Aortic smooth muscle cell (primary cell): ENCODE results near the gene GPR83. TPM values are rescaled to one million over a fixed set of nuclear protein-coding genes. Genes with fewer than 3 reads are reported as not detected.

Experiments
- total RNA-seq: library from RNA; depleted of rRNA; stranded (reverse); fragments of >200 nt; gene quantifications from 2 replicates; pipeline ENCODE4 v1.2.3, GENCODE V29; 2014

Gene GPR83
- under 0.01 and 0.26 TPM in 2 replicates for total RNA-seq

GRCh38 chr11:94400839-94401772 lies at the start of gene GPR83:
Gene GPR83 (minus strand): TSS chr11:94401419. CDS start chr11:94401247, 172 bp downstream.

Other genes with a start within 250 kb of the GPR83 start
- gene IZUMO1R, start 96.8 kb downstream of the GPR83 start, total RNA-seq = 0.50 and 0.53 TPM in 2 replicates
- gene MRE11, start 92.4 kb upstream of the GPR83 start, total RNA-seq = 10.6 and 10.7 TPM in 2 replicates
- gene ANKRD49, start 92.6 kb upstream of the GPR83 start, total RNA-seq = 9.5 and 10.3 TPM in 2 replicates
- gene C11orf97, start 111.0 kb upstream of the GPR83 start, total RNA-seq = not detected in 2 replicates
- gene FUT4, start 142.5 kb upstream of the GPR83 start, total RNA-seq = 4.8 and 5.0 TPM in 2 replicates
- 2.6 and 3.0 TPM in 2 replicates for gene PIWIL4, start 165.9 kb upstream of the GPR83 start, total RNA-seq